Activated CD4-positive, CD25-positive, alpha-beta regulatory T cell (primary cell): ENCODE measurements around the gene ADAMTSL4.
"Not testable (repeated sequence)": the region's sequence is repeated elsewhere in the genome, so short reads cannot be mapped to it uniquely, and the experiment has no call there.

Experiments
- DNase-seq, 4 experiments: peaks; one replicate each; lab custom pipeline; 2025; lab: John Stamatoyannopoulos, UW

The ADAMTSL4 gene

GRCh38 chr1:150555971-150556865 lies 7.0 kb downstream of the ADAMTSL4 start:
- DNase-seq, result no peak

- DNase-seq, result no peak
Measured at GRCh38 chr1:150557065-150557600, 7.9 kb downstream of the ADAMTSL4 start.

- no peak for DNase-seq
Measured at GRCh38 chr1:150557813-150558212, 8.6 kb downstream of the ADAMTSL4 start.

GRCh38 chr1:150558303-150558704 lies 9.1 kb downstream of the ADAMTSL4 start:
- DNase-seq, result no peak

- DNase-seq, result no peak
Measured at GRCh38 chr1:150558761-150559655, 9.8 kb downstream of the ADAMTSL4 start.

- DNase-seq, result no peak
Measured at GRCh38 chr1:150559656-150560010, 10.4 kb downstream of the ADAMTSL4 start.

- DNase-seq, result peak; percentile 55 to 62 (median 58)
Measured at GRCh38 chr1:150560011-150560438, 10.8 kb downstream of the ADAMTSL4 start.

- DNase-seq, result peak; percentile 65 to 76 (median 76)
Measured at GRCh38 chr1:150560576-150561253, 11.5 kb downstream of the ADAMTSL4 start.

GRCh38 chr1:150561254-150561973 lies 12.2 kb downstream of the ADAMTSL4 start:
- DNase-seq, result peak in 3 of 4 experiments; percentile 53 to 55 (median 53)

GRCh38 chr1:150561974-150562445 lies 12.8 kb downstream of the ADAMTSL4 start:
- peak; percentile 69 to 91 (median 84) for DNase-seq

GRCh38 chr1:150562446-150563339 lies 13.5 kb downstream of the ADAMTSL4 start:
- DNase-seq, result peak in 3 of 4 experiments; percentile 43 to 58 (median 57)

GRCh38 chr1:150563340-150564038 lies 14.3 kb downstream of the ADAMTSL4 start:
- peak in 1 of 4 experiments; percentile 20 for DNase-seq

- peak in 1 of 4 experiments; percentile 30 for DNase-seq
Measured at GRCh38 chr1:150564051-150564991, 15.1 kb downstream of the ADAMTSL4 start.

- DNase-seq, result not testable (repeated sequence)
Measured at GRCh38 chr1:150565240-150565991, 16.2 kb downstream of the ADAMTSL4 start.

- no peak for DNase-seq
Measured at GRCh38 chr1:150566589-150567340, 17.6 kb downstream of the ADAMTSL4 start.

- DNase-seq, result peak in 3 of 4 experiments; percentile 24 to 47 (median 35)
Measured at GRCh38 chr1:150567341-150567716, 18.1 kb downstream of the ADAMTSL4 start.
